DMS79 treated with DMSO at 0.1 percent for 48 hours (cell line): ENCODE measurements around the gene TMEM131L.

Experiments
- DNase-seq: peaks from one replicate; lab custom pipeline; 2025; lab: John Stamatoyannopoulos, UW

TMEM131L gene

DNA sequence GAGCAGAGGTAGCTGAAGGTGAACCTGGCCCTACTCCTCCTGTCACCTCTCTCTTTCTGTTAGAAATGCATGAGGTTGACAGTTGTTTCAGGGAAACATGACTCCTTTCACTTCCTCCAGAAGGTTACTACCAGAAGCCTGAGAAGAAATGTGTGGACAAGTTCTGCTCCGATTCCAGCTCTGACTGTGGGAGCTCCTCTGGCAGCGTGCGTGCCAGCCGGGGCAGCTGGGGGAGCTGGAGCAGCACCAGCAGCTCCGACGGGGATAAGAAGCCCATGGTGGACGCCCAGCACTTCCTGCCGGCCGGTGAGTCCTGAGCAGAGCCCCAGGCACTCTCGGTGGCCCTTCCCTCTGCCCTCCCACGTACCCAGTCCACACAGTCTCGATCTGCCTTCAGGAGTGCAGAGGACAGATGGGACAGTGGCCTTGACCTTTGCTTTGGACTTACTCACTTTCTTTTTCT lies 156.6 kb downstream of the TMEM131L start:
- no peak for DNase-seq

DNA sequence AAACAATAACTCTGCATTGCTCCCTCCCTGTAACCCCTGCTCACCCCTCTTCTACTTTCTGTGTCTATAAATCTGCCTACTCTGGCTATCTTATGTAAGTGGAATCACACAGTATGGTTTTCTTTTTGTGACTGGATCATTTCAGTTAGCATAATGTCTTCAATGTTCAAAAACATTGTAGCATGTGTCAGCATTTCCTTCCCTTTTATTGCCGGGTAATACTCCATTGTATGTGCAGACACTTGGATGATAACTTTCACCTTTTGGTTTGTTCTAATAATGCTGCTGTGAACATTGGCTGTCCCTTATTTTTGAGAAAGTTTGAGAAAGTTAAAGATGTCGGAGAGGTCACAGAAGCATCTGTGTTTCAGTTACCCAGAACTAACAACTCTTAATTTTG lies 157.3 kb downstream of the TMEM131L start:
- no peak for DNase-seq

DNA sequence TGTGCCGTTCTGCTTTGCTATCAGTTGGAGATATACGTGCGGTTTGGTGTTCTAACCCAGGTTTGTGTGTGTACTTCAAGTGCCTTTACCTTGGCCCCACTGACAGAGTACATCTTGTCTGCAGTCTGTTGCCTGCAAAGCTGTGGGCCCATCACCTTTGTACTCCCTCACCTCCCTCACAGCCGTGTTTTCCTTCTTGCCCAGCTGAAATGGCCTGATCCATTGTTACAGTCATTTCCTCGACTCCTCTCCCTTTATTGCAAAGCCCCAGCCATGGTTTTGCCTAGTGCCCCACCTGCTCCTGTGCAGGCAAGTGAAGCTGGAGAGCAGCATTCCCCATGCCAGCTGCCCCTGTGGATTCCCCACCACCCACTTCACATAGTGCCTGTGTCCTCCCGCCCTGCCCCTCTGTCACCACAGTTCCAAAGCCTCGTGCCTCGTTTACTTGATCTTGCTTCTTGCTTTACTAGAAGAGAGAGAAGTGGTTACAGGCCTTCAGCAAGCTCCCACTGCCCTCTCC lies 162.7 kb downstream of the TMEM131L start:
- DNase-seq: no peak

DNA sequence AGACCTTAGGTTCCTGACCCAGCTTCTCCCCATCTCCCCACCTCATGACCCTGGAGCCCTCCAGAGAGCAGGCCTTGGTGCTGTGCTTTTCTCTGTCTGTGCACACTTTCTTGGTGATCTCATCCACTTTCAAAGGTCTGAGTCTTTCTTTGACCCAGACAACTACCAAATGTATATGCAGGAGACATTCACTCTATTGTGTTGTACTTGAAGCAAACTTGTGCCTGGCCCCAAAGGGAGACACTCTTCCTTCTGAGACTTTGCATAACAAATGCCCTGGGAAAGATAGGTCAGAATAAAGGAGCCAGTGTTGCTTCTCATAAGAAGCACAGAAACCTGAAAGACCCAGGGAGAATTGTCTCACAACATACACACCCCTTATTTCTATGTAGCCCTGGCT lies 163.6 kb downstream of the TMEM131L start:
- no peak for DNase-seq

DNA sequence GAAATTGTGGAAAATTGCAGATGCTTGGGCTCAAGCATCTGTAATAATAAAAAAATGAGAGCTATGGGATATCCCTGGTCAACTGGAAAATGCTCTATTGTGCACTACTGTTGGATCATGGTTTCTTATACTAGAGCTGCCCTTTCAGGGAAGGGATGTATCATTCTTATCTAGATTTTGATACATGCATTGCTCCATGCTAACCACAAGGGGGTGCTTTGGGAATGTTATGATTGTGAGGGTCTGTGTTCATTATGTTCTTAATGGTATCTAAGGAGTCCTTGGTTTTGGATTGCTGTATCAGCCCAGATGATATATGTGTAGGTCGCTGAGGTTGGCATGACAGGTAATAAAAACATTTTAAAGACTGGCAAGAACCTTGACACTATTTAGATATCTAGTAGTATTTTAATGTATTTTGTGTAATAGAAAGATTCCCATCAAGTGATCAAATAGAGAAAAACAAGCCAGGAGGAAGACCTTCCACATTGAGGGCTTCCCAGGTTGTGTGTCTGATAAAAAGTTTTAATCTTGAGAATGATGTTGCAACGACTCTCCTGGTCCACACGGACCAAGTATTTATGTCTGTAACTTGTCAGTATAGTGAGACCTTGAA lies 168.7 kb downstream of the TMEM131L start:
- no peak for DNase-seq

DNA sequence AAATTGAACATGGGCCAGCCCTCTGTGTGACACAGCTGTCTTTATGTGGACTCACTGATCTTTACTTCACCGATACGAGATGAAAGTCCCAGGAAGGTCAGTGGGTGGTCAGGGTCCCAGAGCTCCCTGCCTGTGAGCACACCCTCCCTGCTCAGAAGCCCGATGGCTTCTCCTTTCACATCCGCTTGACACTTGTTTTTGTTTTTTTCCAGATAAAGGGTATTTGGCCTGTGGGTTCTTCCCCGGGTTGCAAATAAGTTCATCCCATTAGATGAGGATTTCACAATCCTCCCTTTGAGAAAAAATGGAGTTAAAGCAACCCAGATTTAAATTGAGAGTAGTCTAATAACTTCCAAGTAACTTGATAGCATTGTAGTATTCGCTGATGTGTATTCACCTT lies 169.7 kb downstream of the TMEM131L start:
- DNase-seq: no peak

DNA sequence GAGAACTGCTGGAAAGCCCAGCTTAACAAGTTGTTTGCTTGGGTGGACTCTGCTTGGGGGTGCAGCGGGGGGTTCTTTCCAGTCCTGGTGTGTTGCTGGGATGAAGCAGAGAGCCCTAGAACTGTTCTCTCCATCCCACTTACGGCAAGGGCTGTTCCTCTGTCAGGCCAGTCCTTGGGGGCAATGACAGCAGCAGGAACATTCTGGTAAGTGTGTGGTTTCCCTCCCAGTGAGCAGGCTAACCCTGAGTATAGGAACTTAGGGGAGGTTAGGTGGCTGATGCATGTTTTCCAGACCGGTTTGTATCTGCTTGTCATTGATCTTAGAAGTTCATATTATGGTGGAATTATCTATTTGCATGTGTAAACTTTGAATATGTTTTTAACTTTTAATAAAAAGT lies 171.0 kb downstream of the TMEM131L start:
- no peak for DNase-seq

DNA sequence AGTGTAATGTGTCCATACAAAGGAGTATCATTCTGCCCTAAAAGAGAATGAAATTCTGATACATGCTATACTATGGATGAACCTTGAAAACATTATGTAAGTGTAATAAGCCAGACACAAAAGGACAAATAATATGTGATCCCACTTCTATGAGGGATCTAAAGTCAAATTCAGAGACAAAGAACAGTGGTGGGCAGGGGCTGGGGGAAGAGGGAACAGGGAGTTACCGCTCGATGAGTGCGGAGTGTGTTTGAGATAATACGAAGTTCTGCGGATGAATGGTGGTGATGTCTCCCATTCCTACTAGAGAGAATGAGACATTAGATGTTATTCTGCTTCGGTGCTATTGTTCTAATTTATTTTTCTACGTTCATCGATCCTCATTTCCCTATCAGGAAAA lies 171.9 kb downstream of the TMEM131L start:
- DNase-seq: no peak

DNA sequence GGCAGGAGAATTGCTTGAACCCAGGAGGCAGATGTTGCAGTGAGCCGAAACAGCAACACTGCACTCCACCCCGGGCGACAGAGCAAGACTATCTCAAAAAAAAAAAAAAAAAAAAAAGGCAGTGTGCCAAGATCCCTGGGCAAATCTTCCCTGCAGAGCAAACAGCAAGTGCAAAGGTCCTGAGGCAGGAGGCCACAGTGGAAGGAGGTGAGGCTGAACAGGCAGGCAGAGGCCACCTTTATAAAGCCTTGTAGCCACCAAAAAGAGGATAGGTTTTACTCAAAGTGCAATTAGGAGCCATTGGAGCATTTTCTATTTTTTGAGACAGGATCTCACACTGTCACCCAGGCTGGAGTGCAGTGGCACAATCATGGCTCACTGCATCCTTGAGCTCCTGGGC lies 172.8 kb downstream of the TMEM131L start:
- no peak for DNase-seq

DNA sequence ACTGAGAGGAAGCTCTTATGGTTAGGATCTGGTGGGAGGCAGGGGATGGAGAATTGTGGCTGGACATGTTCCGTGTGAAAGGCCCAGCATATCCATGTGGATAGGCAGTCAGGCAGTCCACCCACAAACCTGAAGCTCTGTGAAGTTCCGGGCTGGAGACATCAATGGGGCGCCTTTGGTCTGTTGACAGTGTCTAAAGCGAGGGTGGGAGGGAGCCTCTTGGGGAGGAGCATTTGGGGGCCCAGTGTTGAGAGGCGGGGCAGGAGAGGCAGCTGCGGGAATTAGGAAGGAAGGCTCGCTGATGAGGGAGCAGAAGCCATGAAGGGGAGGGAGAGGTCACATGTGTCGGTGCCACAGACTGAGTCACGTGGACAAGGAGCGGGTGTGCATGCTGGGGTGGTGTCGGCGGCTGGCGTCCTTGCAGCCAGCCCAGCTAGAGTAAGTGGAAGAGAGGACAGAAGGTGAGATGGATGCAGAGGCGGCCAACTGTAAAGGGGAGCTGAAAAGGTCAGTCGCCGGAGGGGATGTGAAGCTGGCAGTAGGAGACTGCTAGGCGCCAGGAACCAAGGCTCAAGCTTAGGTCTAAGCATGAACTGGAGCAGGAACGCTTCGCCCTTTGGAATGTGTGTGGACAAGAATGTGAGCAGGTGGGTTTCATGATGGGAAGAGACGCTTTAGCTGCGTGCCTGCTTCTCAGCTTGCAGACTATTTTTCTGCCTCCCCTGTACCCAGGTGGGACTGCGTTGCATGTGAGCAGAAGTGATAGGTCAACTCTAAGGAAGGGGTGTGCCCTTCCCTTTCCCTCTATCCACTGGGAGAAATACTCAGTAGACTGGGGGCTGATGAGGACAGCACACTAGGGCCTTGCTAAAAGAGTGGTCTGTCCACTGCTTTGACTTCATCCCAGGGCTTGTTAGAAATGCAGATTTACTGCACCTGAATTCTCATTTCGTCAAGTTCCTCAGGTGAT lies 174.0 kb downstream of the TMEM131L start:
- no peak for DNase-seq

DNA sequence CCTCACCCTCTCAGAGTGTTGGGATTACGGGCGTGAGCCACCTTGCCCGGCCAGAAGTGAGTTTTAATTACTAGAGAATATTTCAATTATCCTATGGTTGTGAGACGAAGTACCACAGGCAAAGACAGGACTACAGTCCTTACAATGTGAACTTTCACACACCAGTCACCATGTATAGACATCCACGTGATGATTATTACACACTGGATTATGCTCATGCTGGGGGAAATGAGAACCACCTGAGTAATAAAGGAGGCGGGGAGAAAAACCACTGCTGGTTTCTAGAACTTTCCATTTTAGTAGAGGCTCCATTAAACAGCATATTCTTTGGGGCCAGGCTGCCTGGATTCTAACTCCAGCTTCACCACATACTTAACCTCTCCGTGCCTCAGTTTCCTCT lies 175.4 kb downstream of the TMEM131L start:
- no peak for DNase-seq

DNA sequence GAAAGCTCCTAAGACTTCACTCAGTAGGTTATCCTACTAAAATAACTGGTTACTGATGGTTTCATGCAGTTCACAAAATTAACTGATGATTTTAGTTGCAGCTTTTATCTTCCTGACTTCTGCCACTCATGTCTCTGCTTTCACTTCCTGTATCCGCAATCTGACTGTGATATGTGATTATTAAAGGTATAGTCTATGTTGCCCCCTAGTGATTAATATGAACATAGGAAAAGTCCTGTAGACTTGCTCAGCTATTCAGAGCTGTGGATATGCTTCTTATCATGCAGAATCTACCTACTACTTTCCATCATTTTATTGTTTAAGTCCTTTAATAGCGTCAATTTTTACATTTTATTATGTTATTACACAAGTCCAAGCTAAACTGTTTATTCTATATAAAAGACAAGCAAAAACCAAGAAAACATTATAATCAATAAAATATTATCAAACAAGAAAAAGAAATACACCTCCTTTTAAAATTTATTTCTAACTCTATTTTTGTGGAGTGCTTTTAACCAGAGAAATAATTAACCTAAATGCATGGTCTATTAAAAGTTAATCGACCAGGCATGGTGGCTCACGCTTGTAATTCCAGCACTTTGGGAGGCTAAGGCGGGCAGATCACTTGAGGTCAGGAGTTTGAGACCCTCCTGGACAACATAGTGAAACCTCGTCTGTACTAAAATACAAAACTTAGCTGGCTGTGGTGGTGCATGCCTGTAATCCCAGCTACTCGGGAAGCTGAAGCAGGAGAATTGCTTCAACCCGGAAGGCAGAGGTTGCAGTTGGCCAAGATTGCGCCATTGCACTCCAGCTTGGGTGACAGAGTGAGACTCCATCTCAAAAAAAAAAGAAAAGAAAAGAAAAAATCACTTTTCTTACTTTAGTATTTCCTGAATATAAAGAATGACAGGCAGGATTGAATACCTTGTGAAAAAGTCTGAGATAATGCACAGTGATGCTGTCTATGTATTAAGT lies 177.5 kb downstream of the TMEM131L start:
- peak; percentile 8 for DNase-seq

DNA sequence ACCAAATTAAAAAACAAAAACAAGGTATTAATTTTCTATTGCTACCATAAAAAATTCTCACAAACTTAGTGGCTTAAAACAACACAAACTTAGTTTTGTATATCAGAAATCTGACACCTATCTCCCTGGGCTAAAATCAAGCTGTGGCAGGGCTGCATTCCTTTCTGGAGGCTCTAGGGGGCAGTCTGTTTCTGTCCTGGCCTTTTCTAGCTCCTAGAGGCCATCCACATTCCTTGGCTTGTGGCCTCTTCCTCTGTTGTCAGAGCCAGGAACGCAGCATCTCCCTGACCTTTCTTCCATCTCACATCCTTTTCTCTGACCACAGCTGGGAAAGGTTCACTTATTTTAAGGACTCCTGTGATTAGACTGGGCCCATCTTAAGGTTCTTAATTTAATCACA lies 179.0 kb downstream of the TMEM131L start:
- no peak for DNase-seq

DNA sequence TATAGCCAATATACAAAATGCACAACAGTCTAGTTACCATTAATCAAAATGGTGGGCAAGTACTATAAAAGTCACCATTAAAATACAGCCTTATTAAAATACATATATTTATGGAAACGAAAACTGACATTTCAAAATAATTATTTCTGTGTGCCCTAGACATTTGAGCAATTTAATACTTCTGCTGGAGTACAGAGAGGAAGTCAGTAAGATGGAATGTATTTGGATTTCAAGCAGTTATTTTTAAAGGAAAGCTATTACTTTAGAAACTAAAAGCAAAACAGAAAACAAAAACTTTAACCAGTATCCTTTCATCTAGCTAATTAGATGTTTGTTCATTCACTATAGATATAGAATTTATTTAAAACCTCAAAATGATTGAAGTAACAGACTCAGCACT lies 180.1 kb downstream of the TMEM131L start:
- no peak for DNase-seq

DNA sequence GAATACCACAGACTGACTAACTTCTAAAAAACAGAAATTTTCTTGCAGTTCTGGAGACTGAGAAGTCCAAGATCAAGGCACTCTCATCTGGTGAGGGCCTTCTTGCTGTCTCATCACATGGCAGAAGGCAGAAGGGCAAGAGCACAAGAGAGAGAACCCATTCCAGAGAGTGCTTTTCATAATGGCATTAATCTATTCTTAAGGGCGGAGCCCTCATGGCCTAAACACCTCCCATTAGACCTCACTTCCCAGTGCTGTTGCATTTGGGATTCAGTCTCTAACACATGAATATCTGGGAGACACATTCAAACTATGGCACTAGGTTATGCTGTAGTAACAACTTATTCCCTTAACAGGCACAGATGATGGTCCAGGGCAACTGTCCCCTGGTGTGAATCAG lies 180.8 kb downstream of the TMEM131L start:
- DNase-seq: no peak

DNA sequence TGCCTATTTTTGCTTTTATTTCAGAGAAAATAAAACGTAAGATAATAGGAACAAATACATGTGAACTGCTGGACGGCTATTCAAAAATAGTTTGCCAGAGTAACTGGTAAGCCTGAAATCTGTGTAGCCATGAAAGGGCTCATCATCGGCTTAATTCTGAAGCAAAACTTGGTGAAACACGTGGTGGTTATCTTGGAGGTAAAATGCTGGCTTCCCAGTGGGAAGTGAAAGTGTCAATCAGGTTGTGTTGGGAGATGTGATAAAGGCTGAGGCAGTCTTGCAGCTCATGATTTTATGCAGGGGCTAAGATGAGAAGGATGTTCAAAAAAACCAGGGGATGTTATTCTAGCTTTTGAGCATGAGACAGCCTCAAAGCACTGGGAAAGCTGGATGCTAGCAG lies 181.8 kb downstream of the TMEM131L start:
- DNase-seq: no peak

DNA sequence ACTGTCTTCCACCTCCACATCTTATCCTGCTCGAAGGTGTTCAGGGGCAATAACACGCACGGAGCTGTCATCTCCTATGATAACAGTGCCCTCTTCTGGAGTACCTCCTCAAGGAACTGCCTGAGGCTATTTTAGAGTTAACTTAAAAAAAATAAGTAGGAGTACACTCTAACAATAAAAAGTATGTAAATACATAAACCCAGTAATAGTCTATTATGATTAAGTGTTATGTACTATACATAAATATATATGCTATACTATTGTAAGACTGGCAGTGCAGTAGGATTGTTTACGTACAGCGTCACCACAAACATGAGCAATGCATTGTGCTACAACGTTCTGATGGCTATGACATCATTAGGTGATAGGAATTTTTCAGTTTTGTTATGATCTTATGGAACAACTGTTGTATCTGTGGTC lies 183.4 kb downstream of the TMEM131L start:
- no peak for DNase-seq

DNA sequence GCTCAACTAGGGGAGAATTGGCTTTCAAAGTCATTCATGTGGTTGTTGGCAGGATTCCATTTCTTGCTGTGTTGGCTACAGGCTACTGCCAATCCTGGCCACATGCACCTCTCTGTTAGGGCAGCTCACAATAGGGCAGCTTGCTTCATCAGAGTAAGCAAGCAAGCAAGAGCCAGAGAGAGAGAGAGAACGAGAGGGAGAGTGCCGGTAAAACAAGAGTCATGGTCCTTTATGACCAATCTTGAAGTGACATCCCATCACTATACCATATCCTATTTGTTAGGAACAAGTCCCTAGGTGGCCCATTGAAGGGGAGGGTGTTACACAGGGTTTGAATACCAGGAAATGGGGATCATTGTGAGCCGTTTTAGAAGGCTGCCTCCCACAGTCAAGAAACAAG lies 185.0 kb downstream of the TMEM131L start:
- DNase-seq: peak; percentile 50

DNA sequence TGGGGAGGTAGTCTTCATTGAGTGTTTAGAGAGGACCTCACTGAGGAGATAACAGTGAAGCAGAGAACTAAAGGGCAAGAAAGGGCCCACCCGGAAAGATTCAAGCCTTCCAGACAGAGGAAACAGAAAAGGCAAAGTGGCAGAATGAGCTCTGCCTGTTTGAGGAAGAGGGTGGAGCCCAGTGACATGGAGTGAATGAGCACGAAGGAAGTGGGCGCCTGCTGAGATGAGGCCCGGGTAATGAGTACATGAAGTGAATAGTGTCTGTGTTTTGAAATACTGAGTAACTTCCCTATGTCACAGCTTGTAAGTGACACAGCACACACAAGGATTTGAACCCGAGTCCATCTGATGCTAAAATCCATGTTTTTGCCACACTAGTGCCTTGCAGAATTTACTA lies 185.4 kb downstream of the TMEM131L start:
- no peak for DNase-seq

DNA sequence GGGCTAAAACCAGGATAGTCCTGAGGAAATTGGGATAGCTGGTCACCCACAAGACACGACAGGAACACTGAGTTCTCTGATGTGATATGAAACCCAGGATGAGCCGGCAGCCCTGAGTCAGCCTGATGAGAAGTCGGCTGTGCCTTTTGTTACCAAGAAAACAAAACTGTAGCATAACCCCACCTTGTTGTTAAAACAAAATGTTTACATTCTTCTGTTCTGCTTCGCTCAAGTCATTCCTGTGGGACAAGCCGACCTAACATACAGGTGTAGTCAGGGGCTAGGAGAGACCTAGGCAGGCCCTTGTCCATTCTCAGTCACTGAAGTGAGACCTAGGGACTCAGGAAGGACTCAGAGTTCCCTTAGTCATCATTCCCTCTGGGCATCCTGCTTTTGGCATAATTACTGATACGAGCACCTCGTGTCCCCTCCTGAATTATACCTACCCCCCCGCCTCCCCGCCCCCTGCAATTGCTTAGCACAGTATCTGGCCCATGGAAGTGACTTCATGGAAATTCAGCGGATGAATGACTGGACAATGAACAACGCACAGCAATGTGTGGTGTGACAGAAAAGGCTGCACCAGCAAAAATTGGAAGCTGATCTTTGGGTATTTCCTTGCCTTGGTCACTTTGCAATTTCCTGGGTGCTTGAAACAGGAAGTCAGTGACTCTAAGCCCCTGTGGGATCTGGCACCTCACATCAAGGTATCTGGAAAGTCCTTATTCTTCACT lies 186.1 kb downstream of the TMEM131L start:
- no peak for DNase-seq

DNA sequence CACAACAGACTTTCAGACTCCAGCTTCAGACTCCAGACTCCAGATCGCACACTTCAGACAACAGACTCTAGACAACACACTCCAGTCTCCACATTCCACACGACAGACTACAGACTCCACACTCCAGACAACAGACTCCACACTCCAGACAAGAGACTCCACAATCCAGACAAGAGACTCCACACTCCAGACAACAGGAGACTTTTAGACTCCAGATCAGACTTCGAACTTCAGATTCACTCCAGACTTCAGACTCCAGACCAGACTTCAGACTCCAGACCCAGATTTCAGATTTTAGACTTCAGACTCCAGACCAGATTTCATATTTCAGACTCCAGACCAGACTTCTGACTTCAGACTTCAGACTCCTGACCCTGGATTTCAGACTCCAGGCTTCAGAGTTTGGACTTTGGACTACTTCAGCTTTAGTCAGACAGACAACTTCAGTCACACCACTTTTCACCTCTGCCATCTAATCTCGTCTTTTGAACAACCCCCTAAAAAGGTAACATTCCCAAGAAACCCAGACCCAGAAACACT lies 188.9 kb downstream of the TMEM131L start:
- DNase-seq: no peak
